Activated CD4-positive, alpha-beta T cell treated with anti-CD3 and anti-CD28 coated beads, Interleukin-2, amount 50 U/mL, for 1 hour (primary cell): ENCODE measurements around the gene PTPRE.

ENCODE experiments used
- DNase-seq: peaks from one replicate; pipeline ENCODE4 v3.0.0-alpha.2; 2020

Gene PTPRE

DNA sequence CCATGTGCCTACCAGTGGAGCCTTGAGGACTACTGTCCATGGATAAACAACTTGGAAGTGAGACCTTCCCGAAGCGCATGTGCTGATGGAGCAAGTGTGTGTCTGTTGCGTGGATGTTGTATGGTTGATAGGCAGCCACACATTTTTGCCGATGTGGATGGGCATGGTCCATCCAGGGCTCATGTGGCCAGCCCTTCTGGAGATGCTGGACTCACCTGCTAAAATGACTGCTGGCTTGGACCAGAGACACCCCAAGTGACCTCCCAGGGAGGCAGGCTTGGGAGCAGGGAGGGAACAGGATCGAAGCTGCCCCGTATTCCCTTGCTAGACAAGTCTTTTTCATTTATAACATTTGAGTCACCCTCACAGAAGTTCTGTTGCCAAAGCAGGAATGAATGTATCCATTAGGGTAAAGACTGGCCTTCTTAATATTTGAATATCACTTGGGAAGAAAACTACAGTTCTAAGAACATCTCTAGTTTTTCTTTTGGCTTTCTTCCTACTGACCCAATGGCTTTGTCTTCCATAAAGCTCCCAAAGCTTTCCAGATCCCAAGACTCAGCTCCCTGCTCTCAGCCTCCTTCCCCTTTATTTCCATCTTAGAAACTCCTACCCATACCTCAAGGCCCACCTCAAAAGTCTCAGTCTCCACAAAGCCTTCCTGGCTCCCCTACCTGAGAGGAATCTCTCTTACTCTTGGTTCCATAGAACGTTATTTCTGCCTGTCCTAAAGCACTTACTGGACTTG is 3.0 kb downstream of the PTPRE start:
- DNase-seq = no peak

DNA sequence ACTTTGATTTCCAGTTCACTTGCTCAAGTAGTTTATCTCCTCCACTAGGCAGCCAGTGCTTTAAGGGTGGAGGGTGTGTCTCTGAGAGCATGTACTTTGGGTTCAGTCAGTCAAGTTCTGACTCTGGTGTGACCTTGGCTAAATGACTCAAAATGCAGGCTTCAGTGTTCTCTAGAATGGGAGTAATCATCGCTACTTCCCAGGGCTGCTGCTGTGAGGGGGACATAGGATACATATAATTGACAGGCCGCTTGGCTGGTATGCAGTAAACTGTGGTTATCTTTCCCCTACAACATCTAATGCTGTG is 3.5 kb downstream of the PTPRE start:
- DNase-seq = no peak

- DNase-seq = no peak
Observed at GRCh38 chr10:127911218-127911866, 4.4 kb downstream of the PTPRE start.

- DNase-seq = no peak
Observed at GRCh38 chr10:127911867-127912257, 5.0 kb downstream of the PTPRE start.

DNA sequence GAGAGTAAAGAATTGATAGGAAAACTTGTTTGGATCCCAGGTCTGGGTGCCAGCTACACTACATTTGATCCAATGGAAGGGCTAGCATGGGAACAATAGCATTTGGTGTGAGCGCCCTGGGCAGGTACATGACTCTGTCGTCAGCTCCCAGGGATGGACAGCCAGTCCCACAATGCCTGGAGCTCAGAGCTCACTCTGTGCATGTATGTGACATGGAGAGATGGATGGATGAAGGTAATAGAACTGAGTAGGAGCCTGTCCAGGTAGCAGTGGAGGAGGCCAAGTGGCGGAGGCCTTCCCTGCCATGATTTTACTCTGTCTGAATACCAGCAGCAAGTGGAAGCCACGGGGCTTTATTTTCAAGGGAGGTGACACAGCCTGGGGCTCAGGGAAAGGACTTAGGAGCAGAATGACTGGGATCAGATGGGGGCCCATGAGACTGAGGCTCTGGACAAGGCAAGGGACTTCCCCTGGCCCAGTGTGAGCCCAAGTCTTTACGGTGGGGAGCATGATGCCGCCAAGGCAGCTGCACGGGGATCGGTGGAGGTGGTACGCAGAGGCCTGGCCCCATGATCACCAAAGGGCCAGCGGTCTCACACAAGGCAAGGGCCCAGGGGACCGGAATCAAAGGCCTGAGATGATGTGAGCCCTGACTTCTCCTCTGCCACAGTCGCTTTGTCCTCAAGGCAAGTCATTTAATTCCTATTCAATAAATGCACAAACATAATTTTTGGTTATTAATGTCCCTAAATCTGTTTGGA is 5.9 kb downstream of the PTPRE start:
- no peak for DNase-seq

DNA sequence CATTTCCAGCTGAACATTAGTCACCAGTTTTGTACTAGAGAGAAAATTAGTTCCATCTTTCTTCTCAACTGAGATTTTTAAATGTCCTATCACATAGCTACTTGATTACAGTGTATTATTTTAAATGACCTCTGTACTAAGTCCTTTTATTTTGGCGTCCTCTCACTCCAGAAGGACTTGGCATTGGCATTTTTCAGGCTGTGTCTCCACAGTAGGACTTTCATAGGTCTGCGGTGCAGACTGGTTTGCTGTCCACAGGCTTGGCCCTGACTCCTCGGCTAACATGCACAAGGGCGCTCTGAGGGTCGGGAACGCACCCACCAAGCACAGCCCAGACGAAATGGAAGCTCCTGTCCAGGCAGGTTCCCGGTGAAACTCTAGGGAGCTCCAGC is 6.5 kb downstream of the PTPRE start:
- DNase-seq = no peak

- DNase-seq = no peak
Observed at GRCh38 chr10:127915324-127915723, 8.4 kb downstream of the PTPRE start.

GRCh38 chr10:127916826-127917225 is 9.9 kb downstream of the PTPRE start:
- no peak for DNase-seq

DNA sequence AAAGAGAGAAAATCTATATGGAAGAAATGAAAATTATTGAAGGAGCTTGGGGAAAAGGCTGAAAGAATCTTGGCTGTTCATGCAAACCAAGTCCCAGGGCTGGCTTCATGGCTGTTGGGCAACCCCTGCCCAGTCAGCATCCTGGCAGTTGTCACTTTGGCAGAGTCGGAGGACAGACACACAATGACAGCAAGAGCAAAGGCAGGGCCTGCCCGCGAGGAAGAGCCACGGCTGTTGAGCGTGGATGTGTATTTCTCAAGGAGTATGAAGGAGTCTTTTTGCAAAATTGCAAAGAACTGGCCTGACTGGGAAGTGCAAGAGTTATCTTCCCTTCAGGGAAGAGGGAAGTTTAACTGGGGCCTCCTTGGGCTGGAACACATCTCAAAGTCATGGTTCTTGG is 11.7 kb downstream of the PTPRE start:
- no peak for DNase-seq

- DNase-seq = no peak
Observed at GRCh38 chr10:127919418-127920271, 12.7 kb downstream of the PTPRE start.

DNA sequence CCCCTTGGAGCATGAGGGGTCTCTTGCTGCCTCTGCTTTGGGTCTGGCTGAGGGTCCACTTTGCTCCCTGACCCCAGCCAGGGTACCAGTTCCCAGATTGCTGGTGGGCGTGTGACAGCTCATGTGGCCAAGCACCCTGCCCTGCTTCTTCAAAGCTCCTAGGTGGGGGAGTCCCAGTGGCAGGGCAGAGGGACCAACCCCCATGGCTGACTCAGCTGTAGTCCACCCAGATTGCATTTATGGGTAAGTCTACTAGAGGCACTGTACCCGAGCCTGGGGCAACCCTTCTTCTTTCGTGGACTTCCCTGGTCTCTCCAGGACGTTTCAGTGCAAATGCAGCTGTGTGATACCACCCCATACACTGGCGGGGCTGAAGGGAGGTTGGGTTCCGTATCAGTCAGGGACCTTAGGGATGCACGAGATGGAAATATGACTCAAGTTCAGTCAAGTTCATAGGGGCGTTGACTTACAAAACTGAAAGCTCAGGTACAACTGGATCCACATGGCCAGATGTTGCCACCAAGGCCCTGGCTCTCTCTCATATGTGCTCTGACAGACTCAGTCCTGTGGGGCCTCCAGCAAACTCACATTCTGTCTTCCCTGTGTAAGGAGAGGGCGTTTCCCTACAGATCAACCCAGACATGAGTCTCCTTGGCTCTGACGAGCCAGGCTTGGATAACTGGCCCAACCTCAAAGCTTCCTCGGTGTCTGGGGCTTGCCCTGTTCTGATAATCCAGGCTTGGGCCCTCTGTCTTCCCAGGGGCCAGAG is 13.6 kb downstream of the PTPRE start:
- no peak for DNase-seq

- DNase-seq = no peak
Observed at GRCh38 chr10:127921075-127921752, 14.3 kb downstream of the PTPRE start.

GRCh38 chr10:127921753-127922145 is 14.8 kb downstream of the PTPRE start:
- DNase-seq = no peak

GRCh38 chr10:127922206-127922605 is 15.3 kb downstream of the PTPRE start:
- DNase-seq = no peak

GRCh38 chr10:127922675-127923366 is 15.9 kb downstream of the PTPRE start:
- DNase-seq = no peak

DNA sequence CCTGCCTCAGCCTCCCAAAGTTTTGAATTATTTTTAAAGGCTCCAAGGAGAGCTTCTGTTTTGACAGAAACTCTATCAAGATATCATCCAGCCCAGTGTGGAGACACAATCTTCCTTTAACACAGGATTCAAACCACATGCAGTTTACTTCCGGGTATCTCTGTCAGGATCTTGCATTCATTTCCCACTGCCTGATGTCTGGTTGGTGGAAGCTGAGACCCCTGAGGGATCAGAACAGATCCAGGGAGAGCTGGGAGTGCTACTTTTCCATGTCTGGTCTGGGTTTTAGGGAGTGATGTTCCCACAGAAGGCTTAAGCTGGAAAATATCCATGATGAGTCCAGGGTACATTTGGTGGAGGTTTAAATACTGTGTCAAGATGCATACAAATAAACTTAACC is 16.7 kb downstream of the PTPRE start:
- no peak for DNase-seq

DNA sequence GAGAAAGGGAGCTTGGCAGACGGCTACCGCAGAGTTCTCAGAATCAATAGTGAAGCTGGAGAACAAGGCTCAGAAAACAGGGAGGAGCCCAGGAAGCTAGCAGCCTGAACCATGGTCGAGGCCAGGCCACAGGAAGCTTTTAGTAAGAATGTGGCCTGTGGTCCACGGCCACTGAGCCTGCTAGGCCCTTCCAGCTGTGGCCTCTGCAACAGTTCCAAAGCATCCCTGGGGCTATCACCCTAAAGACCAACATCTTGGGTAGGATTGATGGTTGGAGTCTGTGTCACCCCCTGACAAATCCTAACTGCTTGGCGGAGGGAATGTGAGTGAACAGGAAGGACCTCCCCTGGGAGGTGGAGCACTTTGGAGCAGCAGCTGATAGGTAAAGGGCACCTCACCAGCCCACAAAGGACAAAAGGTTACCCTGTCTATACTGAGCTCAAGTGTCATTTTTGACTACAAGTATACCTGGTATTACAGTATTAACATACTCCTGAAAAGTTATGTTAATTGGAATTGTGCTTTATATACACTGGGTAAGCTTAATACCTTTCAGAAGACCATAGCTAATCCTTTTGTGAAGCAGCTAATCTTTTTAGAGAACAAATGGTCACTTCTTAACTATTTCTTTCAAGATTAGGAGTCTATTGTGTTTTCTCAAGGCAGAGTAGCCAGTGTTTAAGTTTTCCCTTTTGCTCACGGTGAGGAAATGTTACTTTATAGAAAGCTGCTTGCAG is 18.7 kb downstream of the PTPRE start:
- DNase-seq = no peak

- no peak for DNase-seq
Observed at GRCh38 chr10:127926455-127926854, 19.6 kb downstream of the PTPRE start.

DNA sequence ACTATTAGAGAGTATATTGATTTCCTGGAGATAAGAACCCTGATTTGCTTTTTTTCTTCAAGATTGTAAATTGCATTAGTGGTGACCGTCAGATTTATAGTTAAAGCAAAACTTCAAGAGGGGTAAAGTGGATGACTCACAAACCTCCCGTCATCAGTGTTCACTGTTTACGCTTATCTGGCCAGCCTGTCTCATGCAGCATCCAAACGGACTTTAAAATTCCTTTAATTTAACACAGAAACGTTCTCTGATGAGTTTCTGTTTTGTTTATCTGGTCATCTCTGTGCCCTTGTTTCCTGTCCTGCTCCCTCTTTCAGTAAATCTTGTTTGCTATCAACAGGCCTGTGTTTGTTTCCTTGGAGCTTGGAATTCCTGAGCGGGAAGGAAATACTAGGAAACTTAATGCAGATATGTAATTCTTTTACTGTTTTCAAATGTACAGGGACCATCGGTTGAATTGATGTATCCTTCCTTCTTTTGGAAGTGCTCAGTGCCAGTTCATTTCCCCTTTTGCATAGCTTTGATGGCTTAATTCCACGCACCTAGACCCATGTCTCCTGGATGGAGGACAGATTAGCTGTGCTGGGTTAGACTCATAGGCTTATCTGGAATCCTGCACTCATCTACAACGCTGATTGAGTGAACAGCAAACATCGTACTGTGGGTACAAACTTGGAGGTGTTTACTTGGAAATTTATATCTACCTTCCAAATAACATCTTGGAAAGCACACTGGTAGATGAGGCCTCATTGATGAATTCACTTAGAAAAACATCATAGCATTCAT is 21.3 kb downstream of the PTPRE start:
- DNase-seq = no peak
